Stimulated activated effector memory CD8-positive, alpha-beta T cell treated with anti-CD3 and anti-CD28 coated beads, Interleukin-12 subunit alpha, Interleukin-12 subunit beta, amount 100 ng/mL, for 72 hours (primary cell): ENCODE measurements around the gene MMADHC.

Experiments used
- ATAC-seq: fragments of 150-1000 bp; cut with Tn5 transposase; 2 replicates; pipeline ENCODE4 v1.10.0; 2021
- DNase-seq, 2 donors: peaks; one replicate each; pipeline ENCODE4 v3.0.0; 2021 to 2022; ENCODE audit warnings: low spot score in 2 of 2
- H3K27ac Mint-ChIP-seq: one replicate; pipeline ENCODE4 v1.8.0; 2022; ENCODE audit warnings: mild to moderate bottlenecking, mixed read lengths
- H3K36me3 Mint-ChIP-seq: one replicate; pipeline ENCODE4 v1.8.0; 2022; ENCODE audit warnings: mild to moderate bottlenecking, mixed read lengths
- H3K4me1 Mint-ChIP-seq: one replicate; pipeline ENCODE4 v1.8.0; 2022; ENCODE audit warnings: mixed read lengths
- H3K4me3 Mint-ChIP-seq: one replicate; pipeline ENCODE4 v1.8.0; 2022; ENCODE audit warnings: mild to moderate bottlenecking, mixed read lengths
- H3K9me3 Mint-ChIP-seq: one replicate; pipeline ENCODE4 v1.8.0; 2022; ENCODE audit warnings: mixed read lengths

Gene MMADHC

GRCh38 chr2:149540138-149540537, 47.4 kb downstream of the MMADHC start:
- Mint-ChIP-seq H3K36me3 (no peaks in the 10 kb centered on the region), H3K27ac (no peak overlapping the region), H3K4me1 (peaks cover 13% of the 10 kb centered on the region), H3K4me3 (no peak overlapping the region), H3K9me3 (peaks cover 2% of the 10 kb centered on the region)
- DNase-seq: no peak
- no peak for ATAC-seq

- Mint-ChIP-seq H3K9me3 (peaks cover 2% of the 10 kb centered on the region), H3K27ac (no peak overlapping the region), H3K4me1 (no peaks in the 10 kb centered on the region), H3K36me3 (no peaks in the 10 kb centered on the region), H3K4me3 (no peak overlapping the region)
- DNase-seq (no peak), ATAC-seq (peak; percentile 43)
These were observed 49.3 kb downstream of the MMADHC start for GRCh38 chr2:149538138-149538833.

GRCh38 chr2:149537092-149537726, 50.4 kb downstream of the MMADHC start:
- ATAC-seq (peak; percentile 87), DNase-seq (no peak)
- no peak overlapping the region for H3K27ac Mint-ChIP-seq
- H3K4me3 Mint-ChIP-seq: no peak overlapping the region
- no peaks in the 10 kb centered on the region for H3K4me1 Mint-ChIP-seq
- no peaks in the 10 kb centered on the region for H3K36me3 Mint-ChIP-seq
- peaks cover 2% of the 10 kb centered on the region for H3K9me3 Mint-ChIP-seq

- no peak for ATAC-seq
- H3K4me3 Mint-ChIP-seq: no peak overlapping the region
- no peaks in the 10 kb centered on the region for H3K4me1 Mint-ChIP-seq
- no peak for DNase-seq
- H3K9me3 Mint-ChIP-seq: peaks cover 2% of the 10 kb centered on the region
- no peaks in the 10 kb centered on the region for H3K36me3 Mint-ChIP-seq
- H3K27ac Mint-ChIP-seq: no peak overlapping the region
These were observed 50.9 kb downstream of the MMADHC start for GRCh38 chr2:149536649-149537048.

- no peak for DNase-seq
- no peak for ATAC-seq
- H3K4me1 Mint-ChIP-seq: no peaks in the 10 kb centered on the region
- H3K27ac Mint-ChIP-seq: no peak overlapping the region
- H3K9me3 Mint-ChIP-seq: peaks cover 2% of the 10 kb centered on the region
- no peaks in the 10 kb centered on the region for H3K36me3 Mint-ChIP-seq
- H3K4me3 Mint-ChIP-seq: no peak overlapping the region
These were observed 52.9 kb downstream of the MMADHC start for GRCh38 chr2:149534674-149535073.

GRCh38 chr2:149528983-149529382, 58.6 kb downstream of the MMADHC start:
- Mint-ChIP-seq H3K9me3 (no peaks in the 10 kb centered on the region), H3K4me3 (no peak overlapping the region), H3K4me1 (no peaks in the 10 kb centered on the region), H3K27ac (no peak overlapping the region), H3K36me3 (no peaks in the 10 kb centered on the region)
- DNase-seq (no peak), ATAC-seq (no peak)

GRCh38 chr2:149527998-149528755, 59.4 kb downstream of the MMADHC start:
- H3K27ac Mint-ChIP-seq: no peak overlapping the region
- no peaks in the 10 kb centered on the region for H3K9me3 Mint-ChIP-seq

GRCh38 chr2:149526689-149527088, 60.9 kb downstream of the MMADHC start:
- Mint-ChIP-seq H3K27ac (no peak overlapping the region), H3K4me3 (no peak overlapping the region), H3K9me3 (no peaks in the 10 kb centered on the region), H3K4me1 (no peaks in the 10 kb centered on the region), H3K36me3 (no peaks in the 10 kb centered on the region)
- DNase-seq (no peak), ATAC-seq (no peak)

More at GRCh38 chr2:149527998-149528755, 59.4 kb downstream of the MMADHC start:
- H3K4me1 Mint-ChIP-seq: no peaks in the 10 kb centered on the region
- ATAC-seq (no peak), DNase-seq (no peak)
- H3K36me3 Mint-ChIP-seq: no peaks in the 10 kb centered on the region
- H3K4me3 Mint-ChIP-seq: no peak overlapping the region

- H3K36me3 Mint-ChIP-seq: no peaks in the 10 kb centered on the region
- no peaks in the 10 kb centered on the region for H3K4me1 Mint-ChIP-seq
- H3K27ac Mint-ChIP-seq: no peak overlapping the region
- no peak for DNase-seq
- ATAC-seq: no peak
- no peaks in the 10 kb centered on the region for H3K9me3 Mint-ChIP-seq
- H3K4me3 Mint-ChIP-seq: no peak overlapping the region
These were observed 62.3 kb downstream of the MMADHC start for GRCh38 chr2:149525323-149525722.
